Fibroblast of the aortic adventitia (primary cell): ENCODE results near the gene KCNE5. TPM values are rescaled to one million over a fixed set of nuclear protein-coding genes. Genes with fewer than 3 reads are reported as not detected.

Source experiments
- small RNA-seq: library from RNA; depleted of rRNA; stranded (forward); fragments of <200 nt; gene quantifications from one replicate; pipeline ENCODE3, GENCODE V24; 2012
- total RNA-seq: library from RNA; depleted of rRNA; stranded (reverse); fragments of >200 nt; gene quantifications from 2 replicates; pipeline ENCODE4 v1.2.3, GENCODE V29; 2012; ENCODE audit warnings: low replicate concordance

The KCNE5 gene
- total RNA-seq, 1 donor, result 0.36 TPM

Small RNA genes lying within 50 kb of the gene (small RNA-seq; reads per million reads assigned to genes)
- gene AL118496.2, result not detected

Other genes starting within 250 kb of the KCNE5 start
- gene GUCY2F, start 143.1 kb downstream of the KCNE5 start, total RNA-seq, result under 0.01 TPM in 1 of 2 replicates, not detected in the other
- 6.7 and 24.3 TPM in 2 replicates for gene NXT2, start 88.3 kb downstream of the KCNE5 start, total RNA-seq
- gene ACSL4, start 108.1 kb upstream of the KCNE5 start, total RNA-seq, result 82.2 and 260 TPM in 2 replicates